PFSK-1 (cell line): Measurements from ENCODE around the gene RBM14.

ENCODE experiments used
- FOXP2 ChIP-seq: optimal IDR thresholded peaks from 2 replicates; pipeline ENCODE3; 2011; ENCODE audit warnings: borderline replicate concordance, control low read depth, inconsistent platforms; ENCODE audit not compliant: insufficient read depth; ENCODE audit errors: extremely low read length, extremely low read depth
- POLR2AphosphoS5 ChIP-seq: IDR thresholded peaks from 2 replicates; pipeline ENCODE4 v1.6.1; 2012; ENCODE audit warnings: low read depth, mild to moderate bottlenecking, control low read depth, low read length, moderate library complexity
- SIN3A ChIP-seq: IDR thresholded peaks from 2 replicates; pipeline ENCODE4 v1.6.1; 2012; ENCODE audit warnings: mild to moderate bottlenecking, low read length, moderate library complexity, borderline replicate concordance; ENCODE audit not compliant: insufficient read depth
- TAF1 ChIP-seq: IDR thresholded peaks from 2 replicates; pipeline ENCODE4 v1.6.1; 2012; ENCODE audit warnings: low read length, control low read depth, borderline replicate concordance; ENCODE audit not compliant: insufficient read depth
- TF ChIP-seq, protein P1 (sequence below), 2 experiments: IDR thresholded peaks; 2 replicates each; pipeline versions ENCODE4 v1.6.1 to v1.8.0; 2011 to 2012; ENCODE audit warnings: low read depth in 2 of 2, low read length in 2 of 2, control low read depth in 1 of 2, inconsistent platforms in 1 of 2, mild to moderate bottlenecking in 1 of 2, moderate library complexity in 1 of 2; ENCODE audit not compliant: insufficient read depth in 1 of 2

The RBM14 gene

DNA sequence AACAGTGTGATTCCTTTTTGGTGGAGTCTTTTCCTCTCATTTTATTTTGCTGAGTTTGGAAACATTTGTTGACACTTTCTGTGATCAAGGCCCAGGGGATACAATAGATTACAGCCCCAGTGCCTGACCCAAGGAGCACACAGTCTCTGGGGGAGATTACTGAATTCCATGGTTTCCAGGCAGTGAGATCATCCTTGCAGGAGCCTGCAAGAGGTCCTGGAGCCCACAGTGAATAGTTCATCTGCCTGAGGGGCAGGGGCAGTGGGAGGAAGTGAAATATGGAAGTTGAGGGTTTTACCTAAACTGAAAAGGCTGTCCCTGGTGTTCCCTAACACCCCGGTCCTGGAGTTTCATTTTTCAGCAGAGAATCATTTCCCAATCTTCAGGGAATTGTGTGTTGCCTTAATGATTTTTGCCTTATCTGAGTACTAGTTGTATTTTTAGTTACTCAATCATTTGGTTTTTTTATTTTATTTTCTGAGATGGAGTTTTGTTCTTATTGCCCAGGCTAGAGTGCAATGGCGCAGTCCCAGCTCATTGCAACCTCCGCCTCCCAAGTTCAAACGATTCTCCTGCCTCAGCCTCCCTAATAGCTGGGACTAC is 15.7 kb upstream of the RBM14 start:
- TF ChIP-seq SIN3A (no peak), TAF1 (no peak)
- TF ChIP-seq, protein P1, sequence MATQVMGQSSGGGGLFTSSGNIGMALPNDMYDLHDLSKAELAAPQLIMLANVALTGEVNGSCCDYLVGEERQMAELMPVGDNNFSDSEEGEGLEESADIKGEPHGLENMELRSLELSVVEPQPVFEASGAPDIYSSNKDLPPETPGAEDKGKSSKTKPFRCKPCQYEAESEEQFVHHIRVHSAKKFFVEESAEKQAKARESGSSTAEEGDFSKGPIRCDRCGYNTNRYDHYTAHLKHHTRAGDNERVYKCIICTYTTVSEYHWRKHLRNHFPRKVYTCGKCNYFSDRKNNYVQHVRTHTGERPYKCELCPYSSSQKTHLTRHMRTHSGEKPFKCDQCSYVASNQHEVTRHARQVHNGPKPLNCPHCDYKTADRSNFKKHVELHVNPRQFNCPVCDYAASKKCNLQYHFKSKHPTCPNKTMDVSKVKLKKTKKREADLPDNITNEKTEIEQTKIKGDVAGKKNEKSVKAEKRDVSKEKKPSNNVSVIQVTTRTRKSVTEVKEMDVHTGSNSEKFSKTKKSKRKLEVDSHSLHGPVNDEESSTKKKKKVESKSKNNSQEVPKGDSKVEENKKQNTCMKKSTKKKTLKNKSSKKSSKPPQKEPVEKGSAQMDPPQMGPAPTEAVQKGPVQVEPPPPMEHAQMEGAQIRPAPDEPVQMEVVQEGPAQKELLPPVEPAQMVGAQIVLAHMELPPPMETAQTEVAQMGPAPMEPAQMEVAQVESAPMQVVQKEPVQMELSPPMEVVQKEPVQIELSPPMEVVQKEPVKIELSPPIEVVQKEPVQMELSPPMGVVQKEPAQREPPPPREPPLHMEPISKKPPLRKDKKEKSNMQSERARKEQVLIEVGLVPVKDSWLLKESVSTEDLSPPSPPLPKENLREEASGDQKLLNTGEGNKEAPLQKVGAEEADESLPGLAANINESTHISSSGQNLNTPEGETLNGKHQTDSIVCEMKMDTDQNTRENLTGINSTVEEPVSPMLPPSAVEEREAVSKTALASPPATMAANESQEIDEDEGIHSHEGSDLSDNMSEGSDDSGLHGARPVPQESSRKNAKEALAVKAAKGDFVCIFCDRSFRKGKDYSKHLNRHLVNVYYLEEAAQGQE (IDR thresholded peaks at IDR 0.05; ENCODE audit: insufficient read depth in 1 of 2, low read depth in 2 of 2, low read length in 2 of 2) = no peak

DNA sequence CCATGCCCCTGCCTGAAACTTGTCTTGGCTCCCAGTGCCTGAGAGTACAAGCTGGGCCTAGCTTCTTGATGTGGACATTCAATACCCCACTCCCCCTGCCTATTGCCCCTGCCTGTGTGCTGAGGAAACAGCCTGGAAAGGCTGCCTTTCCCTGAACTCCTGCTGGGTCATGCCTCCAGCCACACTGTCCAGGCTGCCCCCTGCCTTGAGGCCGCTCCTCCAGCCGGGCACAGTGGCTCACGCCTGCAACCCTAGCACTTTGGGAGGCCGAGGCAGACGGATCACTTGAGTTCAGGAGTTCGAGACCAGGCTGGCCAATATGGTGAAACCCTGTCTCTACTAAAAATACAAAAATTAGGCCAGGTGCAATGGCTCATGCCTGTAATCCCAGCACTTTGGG is 13.4 kb upstream of the RBM14 start:
- TF ChIP-seq SIN3A (no peak), POLR2AphosphoS5 (no peak), FOXP2 (no peak), TAF1 (no peak)
- TF ChIP-seq, protein P1 (IDR thresholded peaks at IDR 0.05; ENCODE audit: insufficient read depth in 1 of 2, low read depth in 2 of 2, low read length in 2 of 2) = no peak

DNA sequence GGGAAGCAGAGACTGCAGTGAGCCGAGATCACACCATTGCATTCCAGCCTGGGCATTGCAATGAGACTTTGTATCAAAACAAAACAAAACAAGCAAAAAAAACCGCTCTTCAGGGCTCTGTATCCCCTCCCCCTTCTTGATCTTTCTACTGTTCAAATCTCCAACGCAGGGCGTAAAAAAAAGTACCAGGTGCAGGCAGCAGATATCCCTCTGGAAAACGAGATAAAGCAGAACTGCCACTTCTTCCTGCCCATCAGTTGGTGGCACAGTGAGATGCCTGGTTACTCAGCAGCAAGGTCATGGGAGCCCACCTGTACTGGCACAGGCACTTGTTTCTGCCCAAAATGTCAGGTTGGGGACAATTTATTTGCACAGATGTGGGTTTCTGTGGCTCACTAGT is 12.3 kb upstream of the RBM14 start:
- TF ChIP-seq FOXP2 (no peak), POLR2AphosphoS5 (no peak), SIN3A (no peak), TAF1 (no peak)
- TF ChIP-seq, protein P1 (IDR thresholded peaks at IDR 0.05; ENCODE audit: insufficient read depth in 1 of 2, low read depth in 2 of 2, low read length in 2 of 2) = no peak

DNA sequence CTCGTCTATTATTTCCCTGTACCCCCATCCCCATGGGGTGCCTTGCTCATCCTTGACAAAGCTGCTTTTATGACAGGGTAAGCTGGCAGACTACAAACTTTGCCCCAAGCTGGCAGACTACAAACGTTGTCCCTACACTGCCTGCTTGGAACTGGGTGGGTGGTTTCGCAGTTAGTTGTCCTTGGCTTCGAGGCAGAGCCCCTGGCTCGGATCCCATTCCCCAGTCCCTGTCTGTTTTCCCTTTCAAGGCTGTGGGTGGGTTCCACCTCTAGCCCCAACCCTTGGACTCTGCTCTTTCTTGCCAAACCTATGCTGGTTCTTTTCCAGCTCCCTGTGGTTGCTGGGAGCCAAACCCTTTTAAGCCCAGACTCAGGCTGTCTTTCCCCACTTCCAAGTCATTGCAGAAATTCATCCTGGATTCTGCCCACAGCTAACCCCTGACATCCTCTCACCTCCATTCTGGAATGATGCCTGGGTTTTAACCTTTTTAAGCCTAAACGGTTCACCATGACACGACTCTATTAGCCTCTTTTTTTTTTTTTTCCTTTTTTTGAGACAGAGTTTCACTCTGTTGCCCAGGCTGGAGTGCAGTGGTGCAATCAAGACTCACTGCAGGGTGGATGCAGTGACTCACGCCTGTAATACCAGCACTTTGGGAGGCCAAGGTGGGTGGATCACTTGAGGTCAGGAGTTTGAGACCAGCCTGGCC is 9.2 kb upstream of the RBM14 start:
- TF ChIP-seq, protein P1 (IDR thresholded peaks at IDR 0.05; ENCODE audit: insufficient read depth in 1 of 2, low read depth in 2 of 2, low read length in 2 of 2) = no peak
- TF ChIP-seq FOXP2 (no peak), TAF1 (no peak), POLR2AphosphoS5 (no peak), SIN3A (no peak)
